Lung (tissue), 12 donors: ENCODE measurements around the gene EDN2. TPM values are rescaled to one million over a fixed set of nuclear protein-coding genes. Genes with fewer than 3 reads are reported as not detected.

Experiments used
- ATAC-seq: fragments of 200-7000 bp; cut with Tn5 transposase; one replicate; pipeline ENCODE4 v1.9.1; 2020; ENCODE audit warnings: moderate number of reproducible peaks; ENCODE audit not compliant: insufficient read depth, low FRiP score
- DNase-seq, 3 donors: peaks; one replicate each; pipeline ENCODE4 v3.0.0-alpha.2; 2013 to 2017
- H3K27ac ChIP-seq, 2 donors: one replicate each; pipeline ENCODE4 v1.5.1; 2013; ENCODE audit warnings: mild to moderate bottlenecking in 2 of 2, moderate library complexity in 2 of 2, control low read depth in 1 of 2, inconsistent platforms in 1 of 2, low read depth in 1 of 2, low read length in 1 of 2
- H3K27me3 ChIP-seq, 3 donors: one replicate each; pipeline ENCODE4 v1.5.1; 2013; ENCODE audit warnings: low read length in 2 of 3; ENCODE audit not compliant: control insufficient read depth in 3 of 3, insufficient read depth in 3 of 3
- H3K36me3 ChIP-seq, 4 donors: one replicate each; pipeline ENCODE4 v1.5.1; 2013; ENCODE audit warnings: low read length in 4 of 4, mild to moderate bottlenecking in 1 of 4, moderate library complexity in 1 of 4; ENCODE audit not compliant: control insufficient read depth in 4 of 4, insufficient read depth in 4 of 4
- H3K4me1 ChIP-seq, 5 donors: one replicate each; pipeline ENCODE4 v1.5.1; 2013; ENCODE audit warnings: low read length in 5 of 5, mild to moderate bottlenecking in 2 of 5, moderate library complexity in 1 of 5; ENCODE audit not compliant: control insufficient read depth in 5 of 5, insufficient read depth in 5 of 5
- H3K4me3 ChIP-seq: one replicate; pipeline ENCODE4 v1.5.1; 2013; ENCODE audit warnings: mild to moderate bottlenecking, control low read depth, moderate library complexity
- H3K9ac ChIP-seq, 2 donors: one replicate each; pipeline ENCODE4 v1.5.1; 2013; ENCODE audit warnings: low read length in 2 of 2, control low read depth in 1 of 2; ENCODE audit not compliant: insufficient read depth in 1 of 2
- H3K9me3 ChIP-seq, 4 donors: one replicate each; pipeline ENCODE4 v1.5.1; 2013; ENCODE audit warnings: low read length in 3 of 4, mild to moderate bottlenecking in 1 of 4, moderate library complexity in 1 of 4; ENCODE audit not compliant: control insufficient read depth in 4 of 4, insufficient read depth in 3 of 4
- CTCF ChIP-seq: IDR thresholded peaks from 2 replicates; pipeline ENCODE4 v1.5.1; 2012; ENCODE audit warnings: mild to moderate bottlenecking; ENCODE audit errors: control extremely low read depth, extremely low read depth
- WGBS, 2 donors: extraction: QIAGEN DNeasy Blood & Tissue Kit; methylation state at CpG; one replicate each; pipeline ENCODE4 v1.1.7; 2013; 5-methylcytosine and 5-hydroxymethylcytosine counted together
- polyA plus RNA-seq, 2 donors: library from polyadenylated mRNA; stranded (reverse); fragments of 200-250 nt; gene quantifications; one replicate each; pipeline ENCODE4 v1.2.1, GENCODE V29; 2013
- total RNA-seq, 2 donors: library from RNA; depleted of rRNA in 1 of 2; stranded (reverse); fragments of >200 nt in 1 of 2; gene quantifications; one replicate each; pipeline ENCODE4 v1.2.1, GENCODE V29; 2014 to 2021
- donor health status: control.
- donor health status: control.
- donor health status: Bipolar disorder and iron deficiency.
- donor health status: healthy.
- donor health status: DM: yes; HTN: yes; CAD: no.

EDN2 gene
- total and polyA plus RNA-seq, 4 donors = 0.85 to 15.2 (median 2.4) TPM

GRCh38 chr1:41450747-41451285 is 33.7 kb downstream of the EDN2 start:
- H3K9ac ChIP-seq = no peak overlapping the region
- H3K4me1 ChIP-seq = peaks cover 0 to 27% (median 2%) of the 10 kb centered on the region in 5 donors
- H3K27ac ChIP-seq = no peak overlapping the region
- H3K9me3 ChIP-seq = no peaks in the 10 kb centered on the region
- 82 to 85% methylated on average over 9 of the region's 9 CpGs for WGBS, 2 donors
- H3K4me3 ChIP-seq = no peak overlapping the region
- ATAC-seq (no peak), DNase-seq (no peak)
- H3K27me3 ChIP-seq = no peaks in the 10 kb centered on the region
- no peak for TF ChIP-seq CTCF
- no peaks in the 10 kb centered on the region for H3K36me3 ChIP-seq

- Histone ChIP-seq H3K4me3 (no peak overlapping the region), H3K36me3 (no peaks in the 10 kb centered on the region), H3K4me1 (peaks cover 0 to 21% (median 2%) of the 10 kb centered on the region in 5 donors), H3K27ac (no peak overlapping the region), H3K9me3 (peaks cover 0 to 8% (median 2%) of the 10 kb centered on the region in 4 donors), H3K27me3 (no peaks in the 10 kb centered on the region), H3K9ac (no peak overlapping the region)
- no peak for ATAC-seq
- 85 to 89% methylated on average over 10 of the region's 10 CpGs for WGBS, 2 donors
- TF ChIP-seq CTCF = no peak
- DNase-seq = no peak
These were observed 35.1 kb downstream of the EDN2 start for GRCh38 chr1:41449326-41449921.

- H3K4me3 ChIP-seq = no peak overlapping the region
These were observed 35.7 kb downstream of the EDN2 start for GRCh38 chr1:41448821-41449220.

More at GRCh38 chr1:41448821-41449220, 35.7 kb downstream of the EDN2 start:
- H3K27me3 ChIP-seq = no peaks in the 10 kb centered on the region
- no peak overlapping the region for H3K9ac ChIP-seq
- H3K36me3 ChIP-seq = no peaks in the 10 kb centered on the region
- H3K9me3 ChIP-seq = peaks cover 0 to 11% (median 4%) of the 10 kb centered on the region in 4 donors
- no peak overlapping the region for H3K27ac ChIP-seq
- TF ChIP-seq CTCF = no peak
- peaks cover 0 to 15% (median 2%) of the 10 kb centered on the region in 5 donors for H3K4me1 ChIP-seq
- DNase-seq (no peak), ATAC-seq (no peak)
- WGBS, 2 donors = 87 to 92% methylated on average over 4 of the region's 4 CpGs
